PC-9 (cell line): Measurements from ENCODE around the gene LMLN.

Experiments
- EZH2 ChIP-seq: fragments of 200-600 bp; sonication (generic); IDR thresholded peaks from 2 replicates; pipeline ENCODE4 v1.8.0; 2017; ENCODE audit warnings: antibody characterized with exemption, low read depth
- TF ChIP-seq, protein P1 (sequence below): fragments of 200-600 bp; sonication (generic); conservative IDR thresholded peaks from 2 replicates; pipeline ENCODE4 v1.6.1; 2017; ENCODE audit warnings: mixed run types, antibody characterized with exemption, mild to moderate bottlenecking, moderate library complexity

DNA sequence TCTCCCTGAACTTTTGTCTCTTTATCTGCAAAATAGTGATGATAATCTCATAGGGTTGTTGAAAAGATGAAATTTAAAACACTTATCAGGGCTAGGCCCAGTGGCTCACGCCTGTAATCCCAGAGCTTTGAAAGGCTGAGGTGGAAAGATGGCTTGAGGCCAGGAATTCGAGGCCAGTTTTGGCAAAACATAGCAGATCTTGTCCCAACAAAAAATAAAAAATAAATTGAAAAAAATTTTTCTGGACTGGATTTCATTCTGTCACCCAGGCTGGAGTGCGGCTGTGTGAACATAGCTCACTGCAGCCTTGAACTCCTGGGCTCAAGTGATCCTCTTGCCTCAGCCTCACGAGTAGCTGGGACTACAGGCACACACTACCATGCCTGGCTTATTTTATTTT, 29.6 kb downstream of the LMLN start:
- TF ChIP-seq, protein P1, sequence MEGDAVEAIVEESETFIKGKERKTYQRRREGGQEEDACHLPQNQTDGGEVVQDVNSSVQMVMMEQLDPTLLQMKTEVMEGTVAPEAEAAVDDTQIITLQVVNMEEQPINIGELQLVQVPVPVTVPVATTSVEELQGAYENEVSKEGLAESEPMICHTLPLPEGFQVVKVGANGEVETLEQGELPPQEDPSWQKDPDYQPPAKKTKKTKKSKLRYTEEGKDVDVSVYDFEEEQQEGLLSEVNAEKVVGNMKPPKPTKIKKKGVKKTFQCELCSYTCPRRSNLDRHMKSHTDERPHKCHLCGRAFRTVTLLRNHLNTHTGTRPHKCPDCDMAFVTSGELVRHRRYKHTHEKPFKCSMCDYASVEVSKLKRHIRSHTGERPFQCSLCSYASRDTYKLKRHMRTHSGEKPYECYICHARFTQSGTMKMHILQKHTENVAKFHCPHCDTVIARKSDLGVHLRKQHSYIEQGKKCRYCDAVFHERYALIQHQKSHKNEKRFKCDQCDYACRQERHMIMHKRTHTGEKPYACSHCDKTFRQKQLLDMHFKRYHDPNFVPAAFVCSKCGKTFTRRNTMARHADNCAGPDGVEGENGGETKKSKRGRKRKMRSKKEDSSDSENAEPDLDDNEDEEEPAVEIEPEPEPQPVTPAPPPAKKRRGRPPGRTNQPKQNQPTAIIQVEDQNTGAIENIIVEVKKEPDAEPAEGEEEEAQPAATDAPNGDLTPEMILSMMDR = no peak
- no peak for TF ChIP-seq EZH2
